GM23338 (cell line): ENCODE results near the gene RBBP7. TPM values are rescaled to one million over a fixed set of nuclear protein-coding genes. Genes with fewer than 3 reads are reported as not detected.

Experiments
- ATAC-seq: fragments of 200-7000 bp; cut with Tn5 transposase; 3 replicates; pipeline ENCODE4 v1.9.1; 2020
- DNase-seq: peaks from one replicate; pipeline ENCODE4 v3.0.0-alpha.2; 2015; ENCODE audit warnings: low spot score
- H2AFZ ChIP-seq: fragments of 200-600 bp; sonication (generic); 2 replicates; pipeline ENCODE4 v1.8.0; 2016; ENCODE audit warnings: antibody characterized with exemption, mild to moderate bottlenecking, moderate library complexity
- H3F3A ChIP-seq: fragments of 200-600 bp; sonication (generic); replicated peaks from 2 replicates; pipeline ENCODE4 v1.8.0; 2017; ENCODE audit warnings: antibody characterized with exemption, mixed run types, low read depth
- H3K27ac ChIP-seq: fragments of 200-600 bp; sonication (generic); 2 replicates; pipeline ENCODE4 v1.6.1; 2016; ENCODE audit warnings: low read depth
- H3K27me3 ChIP-seq: fragments of 200-600 bp; sonication (generic); 2 replicates; pipeline ENCODE4 v1.8.0; 2016; ENCODE audit warnings: mild to moderate bottlenecking, mixed run types, moderate library complexity; ENCODE audit not compliant: insufficient read depth
- H3K36me3 ChIP-seq: fragments of 200-600 bp; sonication (generic); 2 replicates; pipeline ENCODE4 v1.8.0; 2016; ENCODE audit warnings: mild to moderate bottlenecking; ENCODE audit not compliant: insufficient read depth
- H3K4me1 ChIP-seq: fragments of 200-600 bp; sonication (generic); 2 replicates; pipeline ENCODE4 v1.8.0; 2016; ENCODE audit warnings: mild to moderate bottlenecking, moderate library complexity; ENCODE audit not compliant: insufficient read depth
- H3K4me2 ChIP-seq: fragments of 200-600 bp; sonication (generic); 2 replicates; pipeline ENCODE4 v1.7.1; 2017; ENCODE audit warnings: mixed run types
- H3K4me3 ChIP-seq: fragments of 200-600 bp; sonication (generic); 2 replicates; pipeline ENCODE4 v1.6.1; 2016; ENCODE audit warnings: mixed run types
- H3K79me2 ChIP-seq: fragments of 200-600 bp; sonication (generic); replicated peaks from 2 replicates; pipeline ENCODE4 v1.8.0; 2017; ENCODE audit warnings: mild to moderate bottlenecking; ENCODE audit not compliant: insufficient read depth
- H3K9me2 ChIP-seq: fragments of 200-600 bp; sonication (generic); 2 replicates; pipeline ENCODE4 v1.8.0; 2017; ENCODE audit not compliant: insufficient read depth
- H4K20me1 ChIP-seq: fragments of 200-600 bp; sonication (generic); replicated peaks from 2 replicates; pipeline ENCODE4 v1.8.0; 2017; ENCODE audit warnings: mild to moderate bottlenecking; ENCODE audit not compliant: insufficient read depth
- H3K27ac Mint-ChIP-seq: 2 replicates; pipeline ENCODE4 v1.8.0; 2020; ENCODE audit warnings: inconsistent platforms, mild to moderate bottlenecking, moderate library complexity, mixed read lengths
- H3K27me3 Mint-ChIP-seq: 3 replicates; pipeline ENCODE4 v1.8.0; 2022; ENCODE audit warnings: low read depth, mild to moderate bottlenecking, moderate library complexity, mixed read lengths, inconsistent platforms; ENCODE audit not compliant: insufficient read depth, poor library complexity
- H3K36me3 Mint-ChIP-seq: 3 replicates; pipeline ENCODE4 v1.8.0; 2021; ENCODE audit warnings: low read depth, mild to moderate bottlenecking, inconsistent platforms, moderate library complexity, mixed read lengths
- H3K4me1 Mint-ChIP-seq: 3 replicates; pipeline ENCODE4 v1.8.0; 2020; ENCODE audit warnings: mild to moderate bottlenecking, inconsistent platforms, mixed read lengths
- H3K4me3 Mint-ChIP-seq: 3 replicates; pipeline ENCODE4 v1.8.0; 2021; ENCODE audit warnings: moderate library complexity, mild to moderate bottlenecking, inconsistent platforms, mixed read lengths
- H3K9me3 Mint-ChIP-seq: 3 replicates; pipeline ENCODE4 v1.8.0; 2020; ENCODE audit warnings: moderate library complexity, mild to moderate bottlenecking, inconsistent platforms, mixed read lengths
- CREB1 ChIP-seq: fragments of 250-450 bp; sonication (Bioruptor Pico); IDR thresholded peaks from 2 replicates; pipeline ENCODE4 v1.5.0; 2020; ENCODE audit warnings: low read depth, mild to moderate bottlenecking, moderate library complexity
- CTCF ChIP-seq, 2 experiments: fragments of 200-600 bp in 1 of 2; sonication (generic) in 1 of 2; conservative IDR thresholded peaks; 2 replicates each; pipeline versions ENCODE4 v1.5.1 to v1.6.1; 2016 to 2017; ENCODE audit warnings: antibody characterized with exemption in 2 of 2, low read depth in 2 of 2, mild to moderate bottlenecking in 2 of 2, moderate library complexity in 1 of 2
- EZH2 ChIP-seq: fragments of 200-600 bp; sonication (generic); IDR thresholded peaks from one replicate; pipeline ENCODE4 v1.8.0; 2017; ENCODE audit warnings: antibody characterized with exemption, mild to moderate bottlenecking, low read depth; ENCODE audit not compliant: unreplicated experiment
- EZH2phosphoT487 ChIP-seq: fragments of 200-600 bp; sonication (generic); IDR thresholded peaks from one replicate; pipeline ENCODE4 v1.8.1; 2018; ENCODE audit warnings: antibody characterized with exemption; ENCODE audit not compliant: unreplicated experiment
- NANOG ChIP-seq: IDR thresholded peaks from 2 replicates; pipeline ENCODE4 v1.6.1; 2016; ENCODE audit warnings: antibody characterized with exemption, borderline replicate concordance
- POLR2AphosphoS5 ChIP-seq: IDR thresholded peaks from 2 replicates; pipeline ENCODE4 v1.6.1; 2016; ENCODE audit warnings: antibody characterized with exemption, low read depth
- REST ChIP-seq: IDR thresholded peaks from one replicate; pipeline ENCODE4 v1.6.1; 2018; ENCODE audit warnings: antibody characterized with exemption; ENCODE audit not compliant: unreplicated experiment
- STAT1 ChIP-seq: IDR thresholded peaks from one replicate; pipeline ENCODE4 v1.6.1; 2016; ENCODE audit warnings: antibody characterized with exemption; ENCODE audit not compliant: unreplicated experiment
- ZNF114 ChIP-seq: fragments of 250-450 bp; sonication (Bioruptor Pico); IDR thresholded peaks from 2 replicates; pipeline ENCODE4 v1.5.0; 2020; ENCODE audit warnings: mild to moderate bottlenecking, moderate library complexity
- ZNF331 ChIP-seq: fragments of 250-450 bp; sonication (Bioruptor Pico); IDR thresholded peaks from 2 replicates; pipeline ENCODE4 v1.5.0; 2020; ENCODE audit warnings: low read depth, mild to moderate bottlenecking, moderate library complexity
- polyA plus RNA-seq: library from polyadenylated mRNA; unstranded; fragments of >200 nt; fragmentation: Nextera tagmentation; extraction: Ambion mirVana; gene quantifications from 2 replicates; pipeline ENCODE4 v1.2.1, GENCODE V29; 2016
- total RNA-seq: library from RNA; depleted of rRNA; stranded (reverse); fragments of >200 nt; shearing (Covaris generic); gene quantifications from 2 replicates; pipeline ENCODE4 v1.2.3, GENCODE V29; 2014

RBBP7 gene
- total and polyA plus RNA-seq, 2 experiments from 2014 or later = 111 to 167 TPM

- TF ChIP-seq STAT1 = no peak
- TF ChIP-seq REST = no peak
- TF ChIP-seq ZNF331 (CRISPR knock-in tag) = no peak
- TF ChIP-seq NANOG = no peak
- no peak for TF ChIP-seq EZH2phosphoT487
Measured at GRCh38 chrX:16885628-16886027, 15.5 kb upstream of the RBBP7 start (continued).

DNA sequence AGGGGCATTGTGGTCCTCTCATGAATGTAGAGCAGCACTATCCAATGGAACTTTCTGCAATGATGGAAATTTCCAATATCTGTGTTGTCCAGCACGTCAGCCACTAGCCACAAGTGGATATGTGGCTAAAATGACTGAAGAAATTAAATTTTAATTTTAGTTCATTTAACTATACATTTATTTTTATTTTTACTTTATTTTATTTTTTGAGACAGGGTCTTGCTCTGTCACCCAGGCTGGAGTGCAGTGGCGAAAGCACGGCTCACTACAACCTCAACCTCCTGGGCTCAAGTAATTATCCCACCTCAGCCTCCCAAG is 13.3 kb upstream of the RBBP7 start:
- Mint-ChIP-seq H3K4me1 (0 out of 3 replicates have a peak, but pooled peaks cover 2% of the 10 kb centered on the region), H3K4me3 (peak overlapping the region; percentile 77; the same call in 2 of the 3 replicates), H3K27ac (no peak overlapping the region), H3K36me3 (no peaks in the 10 kb centered on the region), H3K27me3 (peaks cover 3% of the 10 kb centered on the region), H3K9me3 (no peaks in the 10 kb centered on the region)
- H4K20me1 ChIP-seq = no peaks in the 10 kb centered on the region
- no peak overlapping the region for H2AFZ ChIP-seq
- peak overlapping the region; percentile 67; the same call in 1 of the 2 replicates for H3K4me3 ChIP-seq
- DNase-seq (no peak), ATAC-seq (no peak)
- TF ChIP-seq ZNF331 (CRISPR knock-in tag) (no peak), EZH2 (no peak), POLR2AphosphoS5 (no peak), ZNF114 (CRISPR knock-in tag) (no peak), CTCF (conservative IDR thresholded peaks at IDR 0.05; ENCODE audit: low read depth in 2 of 2) (no peak), REST (no peak), CREB1 (CRISPR knock-in tag) (no peak)
- H3K9me2 ChIP-seq = no peaks in the 10 kb centered on the region
- no peaks in the 10 kb centered on the region for H3F3A ChIP-seq
- no peaks in the 10 kb centered on the region for H3K27me3 ChIP-seq
- peak overlapping the region; percentile 84; the same call in 1 of the 2 replicates for H3K4me2 ChIP-seq
- H3K4me1 ChIP-seq = no peaks in the 10 kb centered on the region
- no peaks in the 10 kb centered on the region for H3K79me2 ChIP-seq
- H3K36me3 ChIP-seq = no peaks in the 10 kb centered on the region
- H3K27ac ChIP-seq = no peak overlapping the region
